Lower leg skin (tissue), 4 donors: ENCODE measurements around the gene SLC8A1. TPM values are rescaled to one million over a fixed set of nuclear protein-coding genes. Genes with fewer than 3 reads are reported as not detected.

Experiments used
- DNase-seq, 2 donors: peaks; one replicate each; pipeline ENCODE4 v3.0.0-alpha.2; 2019; ENCODE audit warnings: low spot score in 2 of 2
- H3K4me3 ChIP-seq: fragments of 200-600 bp; sonication (generic); 2 replicates; pipeline ENCODE4 v1.5.1; 2017; ENCODE audit warnings: mild to moderate bottlenecking, low read depth; ENCODE audit not compliant: poor library complexity, severe bottlenecking
- POLR2A ChIP-seq, 2 donors: fragments of 450-650 bp; IDR thresholded peaks; one replicate each; pipeline ENCODE4 v1.6.1; 2016 to 2017; ENCODE audit warnings: antibody characterized with exemption in 2 of 2, mild to moderate bottlenecking in 1 of 2, moderate library complexity in 1 of 2
- WGBS, 2 donors: methylation state at CpG; one replicate each; pipeline ENCODE4 v1.1.5; 2018; 5-methylcytosine and 5-hydroxymethylcytosine counted together
- intact Hi-C: fragments of 100-400 bp; cut with DNase I; formaldehyde crosslinking; loops from one replicate; pipeline ENCODE4 v1.15.0; 2023; ENCODE audit warnings: low total_unique reads
- total RNA-seq, 4 donors: library from RNA; depleted of rRNA; stranded (reverse); fragments of >200 nt; gene quantifications; one replicate each; pipeline ENCODE4 v1.1.0, GENCODE V29; 2016
- TF ChIP-seq, protein P1 (sequence below), 3 donors: fragments of 450-650 bp; IDR thresholded peaks; one replicate each; pipeline ENCODE4 v1.5.1; 2016; ENCODE audit warnings: antibody characterized with exemption in 3 of 3, mild to moderate bottlenecking in 3 of 3, moderate library complexity in 2 of 3

The SLC8A1 gene
- total RNA-seq, 4 donors from 2014 or later = 7.5 to 21.2 (median 13.0) TPM

GRCh38 chr2:40371525-40372282 lies 80.2 kb downstream of the SLC8A1 start:
- WGBS, 2 donors = 34 to 42% methylated on average over 4 of the region's 4 CpGs
- no peak overlapping the region for H3K4me3 ChIP-seq
- TF ChIP-seq, protein P1, sequence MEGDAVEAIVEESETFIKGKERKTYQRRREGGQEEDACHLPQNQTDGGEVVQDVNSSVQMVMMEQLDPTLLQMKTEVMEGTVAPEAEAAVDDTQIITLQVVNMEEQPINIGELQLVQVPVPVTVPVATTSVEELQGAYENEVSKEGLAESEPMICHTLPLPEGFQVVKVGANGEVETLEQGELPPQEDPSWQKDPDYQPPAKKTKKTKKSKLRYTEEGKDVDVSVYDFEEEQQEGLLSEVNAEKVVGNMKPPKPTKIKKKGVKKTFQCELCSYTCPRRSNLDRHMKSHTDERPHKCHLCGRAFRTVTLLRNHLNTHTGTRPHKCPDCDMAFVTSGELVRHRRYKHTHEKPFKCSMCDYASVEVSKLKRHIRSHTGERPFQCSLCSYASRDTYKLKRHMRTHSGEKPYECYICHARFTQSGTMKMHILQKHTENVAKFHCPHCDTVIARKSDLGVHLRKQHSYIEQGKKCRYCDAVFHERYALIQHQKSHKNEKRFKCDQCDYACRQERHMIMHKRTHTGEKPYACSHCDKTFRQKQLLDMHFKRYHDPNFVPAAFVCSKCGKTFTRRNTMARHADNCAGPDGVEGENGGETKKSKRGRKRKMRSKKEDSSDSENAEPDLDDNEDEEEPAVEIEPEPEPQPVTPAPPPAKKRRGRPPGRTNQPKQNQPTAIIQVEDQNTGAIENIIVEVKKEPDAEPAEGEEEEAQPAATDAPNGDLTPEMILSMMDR (IDR thresholded peaks at IDR 0.05) = no peak
- no peak for DNase-seq
- intact Hi-C loops = no loop called here

- 89 to 96% methylated on average over 2 of the region's 2 CpGs for WGBS, 2 donors
- TF ChIP-seq, protein P1 (IDR thresholded peaks at IDR 0.05) = no peak
- no peak for TF ChIP-seq POLR2A (IDR thresholded peaks at IDR 0.05)
- H3K4me3 ChIP-seq = no peak overlapping the region
- no peak for DNase-seq
- intact Hi-C loops = no loop called here
Observed at GRCh38 chr2:40370007-40370395, 81.9 kb downstream of the SLC8A1 start.

DNA sequence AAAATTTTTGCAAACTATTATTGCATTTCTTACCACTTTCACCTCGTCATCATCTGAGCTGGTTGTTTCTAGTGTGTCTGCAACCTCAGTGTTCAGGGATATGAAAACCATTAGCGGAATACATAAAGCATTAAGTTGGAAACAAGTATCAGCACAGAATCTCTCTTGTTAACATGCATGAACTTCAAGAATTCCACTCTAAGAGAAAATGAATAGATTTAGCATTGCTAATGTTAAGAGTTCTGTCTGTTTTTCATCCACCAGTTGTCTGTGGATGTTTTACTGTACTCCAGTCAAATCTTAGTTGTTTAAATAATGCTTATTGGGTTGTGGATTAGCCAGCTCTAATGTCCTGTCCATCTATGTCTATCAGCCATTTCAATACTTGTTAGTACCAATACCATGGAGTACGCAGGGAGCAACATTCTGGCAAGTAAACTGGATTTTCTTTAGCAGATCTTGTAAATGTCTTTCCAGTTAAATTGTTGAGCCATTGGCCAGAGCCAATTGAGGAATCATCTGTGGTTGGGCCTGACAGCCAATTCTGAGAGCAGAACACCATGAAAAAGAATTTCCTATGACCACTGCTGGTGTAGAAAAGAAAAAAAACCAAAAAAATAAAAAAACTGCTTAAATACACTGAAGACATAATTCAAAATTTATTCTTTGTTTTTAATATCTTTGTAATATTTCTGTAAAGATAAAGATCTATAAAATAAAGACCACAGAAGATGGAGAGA lies 82.5 kb downstream of the SLC8A1 start:
- DNase-seq = no peak
- 94% methylated on average over 3 of the region's 3 CpGs for WGBS, 2 donors
- intact Hi-C loops = no loop called here
- no peak for TF ChIP-seq POLR2A (IDR thresholded peaks at IDR 0.05)
- TF ChIP-seq, protein P1 (IDR thresholded peaks at IDR 0.05) = no peak
- H3K4me3 ChIP-seq = no peak overlapping the region

GRCh38 chr2:40367652-40368051 lies 84.2 kb downstream of the SLC8A1 start:
- TF ChIP-seq, protein P1 (IDR thresholded peaks at IDR 0.05) = no peak
- no peak for TF ChIP-seq POLR2A (IDR thresholded peaks at IDR 0.05)
- intact Hi-C loops = no loop called here
- DNase-seq = no peak
- WGBS, 2 donors = 91 to 100% methylated on average over 2 of the region's 2 CpGs
- no peak overlapping the region for H3K4me3 ChIP-seq

- TF ChIP-seq POLR2A (IDR thresholded peaks at IDR 0.05) = no peak
- TF ChIP-seq, protein P1 (IDR thresholded peaks at IDR 0.05) = no peak
- intact Hi-C loops = no loop called here
- H3K4me3 ChIP-seq = no peak overlapping the region
- 97 to 100% methylated on average over 2 of the region's 2 CpGs for WGBS, 2 donors
- no peak for DNase-seq
Observed at GRCh38 chr2:40367032-40367431, 84.9 kb downstream of the SLC8A1 start.
